SU-DHL-6 (cell line): ENCODE data around the gene OR8B2.

Experiments used
- CTCF ChIP-seq: fragments of 200-600 bp; sonication (generic); IDR thresholded peaks from one replicate; pipeline ENCODE4 v1.5.1; 2017; ENCODE audit warnings: antibody characterized with exemption, mild to moderate bottlenecking, low read length, moderate library complexity; ENCODE audit not compliant: insufficient read depth, poor library complexity, severe bottlenecking
- EZH2phosphoT487 ChIP-seq: fragments of 200-600 bp; sonication (generic), shearing (Covaris generic); conservative IDR thresholded peaks from 2 replicates; pipeline ENCODE4 v1.6.1; 2018; ENCODE audit warnings: mild to moderate bottlenecking, antibody characterized with exemption, low read length, moderate library complexity, mixed read lengths

GRCh38 chr11:124402326-124402922 is 18.1 kb upstream of the OR8B2 start:
- TF ChIP-seq CTCF (peak; percentile 94), EZH2phosphoT487 (no peak)
